Measurements from ENCODE around the gene ARMC7. TPM values are rescaled to one million over a fixed set of nuclear protein-coding genes. Genes with fewer than 3 reads are reported as not detected.
A peak's percentile ranks its signal among the peaks of the same experiment; 100 is the strongest.
"Not testable (repeated sequence)": the region's sequence is repeated elsewhere in the genome, so short reads cannot be mapped to it uniquely, and the experiment has no call there.

The ARMC7 gene
- total RNA-seq, 1 donor from 2014 or later: 9.9 TPM

GRCh38 chr17:75129576-75129975 lies 19.8 kb downstream of the ARMC7 start:
- H3K36me3 Mint-ChIP-seq (ENCODE audit: unreplicated experiment): no peaks in the 10 kb centered on the region
- TF ChIP-seq CTCF (IDR thresholded peaks at IDR 0.05; ENCODE audit: partially characterized antibody, unreplicated experiment): no peak
- peaks cover 11% of the 10 kb centered on the region for H3K4me1 Mint-ChIP-seq (ENCODE audit: low read depth, unreplicated experiment)
- DNase-seq: no peak
- no peak overlapping the region for H3K27ac Mint-ChIP-seq (ENCODE audit: unreplicated experiment)
- H3K4me3 Mint-ChIP-seq (ENCODE audit: unreplicated experiment): peak overlapping the region; percentile 65
- peaks cover 12% of the 10 kb centered on the region for H3K9me3 Mint-ChIP-seq (ENCODE audit: unreplicated experiment)
- peaks cover 9% of the 10 kb centered on the region for H3K27me3 Mint-ChIP-seq (ENCODE audit: unreplicated experiment)

DNA sequence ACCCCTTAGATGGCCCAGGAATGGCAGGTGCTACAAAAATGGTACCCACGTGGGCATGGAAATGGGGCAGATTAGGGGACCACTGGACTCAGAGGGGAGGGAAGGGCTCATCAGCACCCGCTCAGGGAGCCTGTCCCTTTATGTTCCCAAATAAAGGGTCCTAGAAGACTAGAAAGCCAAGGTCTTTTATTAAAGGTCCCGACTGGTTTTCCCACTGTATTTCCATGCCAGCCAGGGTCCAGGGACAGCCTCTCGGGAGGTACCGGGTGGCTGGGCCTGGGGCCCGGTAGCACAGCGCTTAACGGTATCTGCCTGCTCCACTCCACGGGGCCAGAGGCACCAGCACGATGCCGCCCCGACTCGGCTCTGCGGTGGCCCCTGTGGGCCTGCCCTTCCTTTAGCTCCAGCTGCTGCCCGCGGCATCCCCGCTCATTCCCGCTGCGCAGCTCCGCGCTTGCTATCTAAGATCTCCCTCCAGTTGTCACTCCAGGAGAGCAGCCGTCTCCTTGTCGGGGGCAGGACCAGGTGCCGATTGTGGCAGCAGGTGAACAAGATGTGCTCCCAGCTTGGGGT lies 20.4 kb downstream of the ARMC7 start:
- DNase-seq: no peak
- Mint-ChIP-seq H3K27ac (ENCODE audit: unreplicated experiment) (peak overlapping the region; percentile 96), H3K27me3 (ENCODE audit: unreplicated experiment) (peaks cover 11% of the 10 kb centered on the region), H3K36me3 (ENCODE audit: unreplicated experiment) (no peaks in the 10 kb centered on the region), H3K4me1 (ENCODE audit: low read depth, unreplicated experiment) (peaks cover 11% of the 10 kb centered on the region), H3K4me3 (ENCODE audit: unreplicated experiment) (peak overlapping the region; percentile 93), H3K9me3 (ENCODE audit: unreplicated experiment) (peaks cover 15% of the 10 kb centered on the region)
- TF ChIP-seq CTCF (IDR thresholded peaks at IDR 0.05; ENCODE audit: partially characterized antibody, unreplicated experiment): no peak

DNA sequence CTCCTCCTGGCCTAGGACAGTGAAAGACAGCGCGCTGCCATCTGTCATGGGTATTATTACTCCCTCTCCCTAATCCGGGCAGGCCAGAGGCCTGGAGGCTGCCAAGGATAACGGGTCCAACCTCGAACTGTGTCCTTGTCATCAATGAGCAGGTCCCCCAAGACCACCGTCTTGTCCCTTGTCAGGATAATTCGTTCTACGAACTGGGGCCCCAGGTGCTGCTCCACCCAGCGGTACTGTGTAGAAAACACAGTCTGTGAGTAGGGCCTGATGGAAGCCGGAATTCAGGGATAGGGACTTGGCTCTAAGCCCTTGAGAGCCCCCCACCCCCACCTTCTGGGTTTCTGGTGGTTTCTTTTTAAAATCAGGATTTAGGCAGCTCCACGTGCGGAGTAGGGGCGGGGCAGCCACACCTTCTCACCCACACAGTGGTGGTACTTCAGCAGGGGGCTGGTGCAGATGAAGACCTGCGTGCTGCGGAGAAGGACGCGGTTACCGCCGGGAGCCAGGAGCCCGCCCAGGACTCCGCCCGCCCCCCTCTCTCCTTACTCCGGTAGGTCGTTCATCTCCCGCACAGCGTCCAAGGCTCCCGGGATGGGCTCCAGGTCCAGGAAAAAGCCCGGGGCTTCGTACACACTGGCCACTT lies 21.0 kb downstream of the ARMC7 start:
- TF ChIP-seq CTCF (IDR thresholded peaks at IDR 0.05; ENCODE audit: partially characterized antibody, unreplicated experiment): peak; percentile 25
- Mint-ChIP-seq H3K36me3 (ENCODE audit: unreplicated experiment) (no peaks in the 10 kb centered on the region), H3K9me3 (ENCODE audit: unreplicated experiment) (peaks cover 16% of the 10 kb centered on the region), H3K27ac (ENCODE audit: unreplicated experiment) (peak overlapping the region; percentile 96), H3K4me1 (ENCODE audit: low read depth, unreplicated experiment) (peaks cover 11% of the 10 kb centered on the region), H3K4me3 (ENCODE audit: unreplicated experiment) (peak overlapping the region; percentile 93), H3K27me3 (ENCODE audit: unreplicated experiment) (peaks cover 13% of the 10 kb centered on the region)
- peak; percentile 70 for DNase-seq

- peak within 1 kb of the TSS; percentile 96 for H3K27ac Mint-ChIP-seq (ENCODE audit: unreplicated experiment)
- H3K36me3 Mint-ChIP-seq (ENCODE audit: unreplicated experiment): no peaks in the 10 kb centered on the region
- H3K4me1 Mint-ChIP-seq (ENCODE audit: low read depth, unreplicated experiment): peaks cover 11% of the 10 kb centered on the region
- DNase-seq: peak; percentile 90
- TF ChIP-seq CTCF (IDR thresholded peaks at IDR 0.05; ENCODE audit: partially characterized antibody, unreplicated experiment): peak; percentile 71
- H3K27me3 Mint-ChIP-seq (ENCODE audit: unreplicated experiment): peaks cover 14% of the 10 kb centered on the region
- peak within 1 kb of the TSS; percentile 93 for H3K4me3 Mint-ChIP-seq (ENCODE audit: unreplicated experiment)
- peaks cover 16% of the 10 kb centered on the region for H3K9me3 Mint-ChIP-seq (ENCODE audit: unreplicated experiment)
Measured at GRCh38 chr17:75131278-75132017, 21.7 kb downstream of the ARMC7 start, which contains the start of gene NT5C. Gene NT5C, minus strand, starts transcription at chr17:75131742. Its CDS starts 35 bp downstream, at chr17:75131707.

DNA sequence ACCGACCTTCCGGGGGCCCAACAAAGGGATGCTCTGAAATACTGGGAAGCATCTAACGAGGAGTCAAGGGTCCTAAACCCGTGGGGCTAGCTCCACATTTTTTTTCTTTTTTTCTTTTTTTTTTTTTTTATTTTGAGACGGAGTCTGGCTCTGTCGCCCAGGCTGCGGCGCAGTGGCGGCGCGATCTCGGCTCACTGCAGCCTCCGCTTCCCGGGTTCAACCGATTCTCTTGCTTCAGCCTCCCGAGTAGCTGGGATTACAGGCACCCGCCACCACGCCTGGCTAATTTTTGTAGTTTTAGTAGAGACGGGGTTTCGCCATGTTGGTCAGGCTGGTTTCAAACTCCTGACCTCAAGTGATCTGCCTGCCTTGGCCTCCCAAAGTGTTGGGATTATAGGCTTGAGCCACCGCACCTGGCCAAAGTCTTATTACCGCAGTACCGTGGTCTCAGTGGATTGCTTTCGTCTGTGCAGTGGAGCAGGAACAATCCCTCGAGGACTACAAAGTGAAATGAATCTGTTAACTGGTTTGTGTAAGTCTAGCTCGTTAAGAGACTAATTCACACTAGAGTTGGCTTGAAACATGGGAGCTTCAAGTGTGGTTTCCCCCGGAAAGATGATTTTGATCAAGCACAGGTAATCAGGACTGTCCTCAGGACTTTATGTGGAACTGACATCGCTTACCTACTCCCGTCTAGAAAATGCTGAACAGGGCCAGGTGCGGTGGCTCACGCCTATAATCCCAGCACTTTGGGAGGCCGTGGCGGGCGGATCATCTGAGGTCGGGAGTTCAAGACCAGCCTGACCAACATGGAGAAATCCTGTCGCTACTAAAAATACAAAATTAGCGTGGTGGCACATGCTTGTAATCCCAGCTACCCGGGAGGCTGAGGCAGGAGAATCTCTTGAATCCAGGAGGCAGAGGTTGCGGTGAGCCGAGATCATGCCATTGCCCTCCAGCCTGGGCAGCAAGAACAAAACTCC lies 22.5 kb downstream of the ARMC7 start:
- not testable (repeated sequence) for DNase-seq; H3K36me3 Mint-ChIP-seq (ENCODE audit: unreplicated experiment)
- Mint-ChIP-seq H3K4me3 (ENCODE audit: unreplicated experiment) (peak overlapping the region; percentile 85), H3K4me1 (ENCODE audit: low read depth, unreplicated experiment) (peaks cover 11% of the 10 kb centered on the region), H3K27me3 (ENCODE audit: unreplicated experiment) (peaks cover 16% of the 10 kb centered on the region), H3K9me3 (ENCODE audit: unreplicated experiment) (peaks cover 20% of the 10 kb centered on the region), H3K27ac (ENCODE audit: unreplicated experiment) (peak overlapping the region; percentile 87)

Measured in glutamatergic neuron (in vitro differentiated cells).